Measurements from ENCODE around the gene ICAM4.
"Not testable (repeated sequence)": the region's sequence is repeated elsewhere in the genome, so short reads cannot be mapped to it uniquely, and the experiment has no call there.

ICAM4 gene

DNA sequence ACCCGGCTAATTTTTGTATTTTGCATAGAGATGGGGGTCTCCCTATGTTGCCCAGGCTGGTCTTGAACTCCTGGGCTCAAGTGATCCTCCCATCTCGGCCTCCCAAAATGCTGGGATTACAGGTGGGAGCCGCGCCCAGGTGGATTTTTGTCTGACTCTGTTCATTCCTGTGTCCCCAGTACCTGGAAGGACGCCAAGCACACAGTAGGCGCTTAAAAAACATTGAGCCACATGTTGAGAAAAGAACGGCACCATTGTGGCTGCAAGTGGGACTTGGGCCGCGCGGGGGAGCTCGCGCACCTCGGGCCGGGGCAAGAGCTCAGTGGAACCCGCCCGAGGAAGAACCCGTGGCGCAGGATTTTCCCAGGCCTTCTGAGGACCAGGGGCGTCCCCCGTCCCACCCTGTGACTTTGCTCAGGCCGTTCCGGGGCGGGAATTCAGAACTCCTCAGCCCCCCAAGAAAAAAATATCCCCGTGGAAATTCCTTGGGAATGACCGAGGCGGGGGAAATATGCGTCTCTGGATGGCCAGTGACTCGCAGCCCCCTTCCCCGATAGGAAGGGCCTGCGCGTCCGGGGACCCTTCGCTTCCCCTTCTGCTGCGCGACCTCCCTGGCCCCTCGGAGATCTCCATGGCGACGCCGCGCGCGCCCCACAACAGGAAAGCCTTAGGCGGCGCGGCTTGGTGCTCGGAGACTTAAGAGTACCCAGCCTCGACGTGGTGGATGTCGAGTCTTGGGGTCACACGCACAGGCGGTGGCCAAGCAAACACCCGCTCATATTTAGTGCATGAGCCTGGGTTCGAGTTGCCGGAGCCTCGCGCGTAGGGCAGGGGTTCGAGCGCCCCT, 17.2 kb upstream of the ICAM4 start:
- peak; percentile 60 for DNase-seq (ENCODE audit: low spot score)

DNA sequence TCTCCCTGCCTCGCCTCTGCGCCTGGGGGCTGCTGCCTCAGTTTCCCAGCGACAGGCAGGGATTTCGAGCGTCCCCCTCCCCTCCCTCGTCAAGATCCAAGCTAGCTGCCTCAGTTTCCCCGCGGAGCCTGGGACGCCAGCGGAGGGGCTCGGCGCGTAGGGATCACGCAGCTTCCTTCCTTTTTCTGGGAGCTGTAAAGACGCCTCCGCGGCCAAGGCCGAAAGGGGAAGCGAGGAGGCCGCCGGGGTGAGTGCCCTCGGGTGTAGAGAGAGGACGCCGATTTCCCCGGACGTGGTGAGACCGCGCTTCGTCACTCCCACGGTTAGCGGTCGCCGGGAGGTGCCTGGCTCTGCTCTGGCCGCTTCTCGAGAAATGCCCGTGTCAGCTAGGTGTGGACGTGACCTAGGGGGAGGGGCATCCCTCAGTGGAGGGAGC, 16.6 kb upstream of the ICAM4 start:
- peak; percentile 38 for DNase-seq (ENCODE audit: low spot score)

DNA sequence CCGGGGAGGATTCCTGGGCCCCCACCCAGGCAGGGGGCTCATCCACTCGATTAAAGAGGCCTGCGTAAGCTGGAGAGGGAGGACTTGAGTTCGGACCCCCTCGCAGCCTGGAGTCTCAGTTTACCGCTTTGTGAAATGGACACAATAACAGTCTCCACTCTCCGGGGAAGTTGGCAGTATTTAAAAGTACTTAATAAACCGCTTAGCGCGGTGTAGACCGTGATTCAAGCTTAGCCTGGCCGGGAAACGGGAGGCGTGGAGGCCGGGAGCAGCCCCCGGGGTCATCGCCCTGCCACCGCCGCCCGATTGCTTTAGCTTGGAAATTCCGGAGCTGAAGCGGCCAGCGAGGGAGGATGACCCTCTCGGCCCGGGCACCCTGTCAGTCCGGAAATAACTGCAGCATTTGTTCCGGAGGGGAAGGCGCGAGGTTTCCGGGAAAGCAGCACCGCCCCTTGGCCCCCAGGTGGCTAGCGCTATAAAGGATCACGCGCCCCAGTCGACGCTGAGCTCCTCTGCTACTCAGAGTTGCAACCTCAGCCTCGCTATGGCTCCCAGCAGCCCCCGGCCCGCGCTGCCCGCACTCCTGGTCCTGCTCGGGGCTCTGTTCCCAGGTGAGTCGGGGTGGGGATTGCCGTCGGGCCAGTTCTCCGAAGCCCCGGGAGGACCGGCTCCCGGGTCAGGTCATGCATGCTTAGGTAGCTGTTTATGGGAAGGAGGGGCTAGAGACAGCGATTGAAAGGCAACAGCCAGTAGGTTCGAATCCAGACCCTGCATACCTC, 15.9 kb upstream of the ICAM4 start, which contains the start of gene ICAM1:
ICAM1 (plus strand) TSS at position 505 of the 779 bp plus-strand sequence; CDS start at position 545, 40 bp downstream.
- DNase-seq (ENCODE audit: low spot score): peak; percentile 63

DNA sequence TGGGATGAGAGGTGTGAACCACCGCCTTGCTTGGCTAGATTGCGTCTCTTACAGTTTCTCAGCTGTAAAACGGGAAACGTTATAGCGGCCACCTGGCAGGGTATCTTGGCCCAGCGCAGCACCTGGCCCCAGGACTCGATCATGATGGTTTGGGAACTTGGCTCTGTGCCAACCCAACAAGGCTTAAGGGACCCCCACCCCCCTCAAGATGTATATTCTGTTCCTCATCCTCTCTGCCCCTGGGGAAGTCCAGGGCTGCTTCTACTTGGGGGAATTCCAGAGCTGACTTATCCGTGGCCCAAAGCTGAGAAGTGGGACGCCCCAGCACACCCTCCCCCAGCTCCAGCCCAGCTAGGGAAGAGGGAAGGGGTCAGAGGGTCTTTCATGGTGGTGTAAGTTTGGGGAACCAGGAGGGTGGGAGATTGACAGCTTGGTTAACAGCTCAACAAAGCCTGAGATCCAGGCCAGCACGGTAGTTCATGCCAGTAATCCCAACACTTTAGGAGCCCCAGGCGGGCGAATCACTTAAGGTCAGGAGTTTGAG, 15.1 kb upstream of the ICAM4 start:
- no peak for DNase-seq (ENCODE audit: low spot score)

DNA sequence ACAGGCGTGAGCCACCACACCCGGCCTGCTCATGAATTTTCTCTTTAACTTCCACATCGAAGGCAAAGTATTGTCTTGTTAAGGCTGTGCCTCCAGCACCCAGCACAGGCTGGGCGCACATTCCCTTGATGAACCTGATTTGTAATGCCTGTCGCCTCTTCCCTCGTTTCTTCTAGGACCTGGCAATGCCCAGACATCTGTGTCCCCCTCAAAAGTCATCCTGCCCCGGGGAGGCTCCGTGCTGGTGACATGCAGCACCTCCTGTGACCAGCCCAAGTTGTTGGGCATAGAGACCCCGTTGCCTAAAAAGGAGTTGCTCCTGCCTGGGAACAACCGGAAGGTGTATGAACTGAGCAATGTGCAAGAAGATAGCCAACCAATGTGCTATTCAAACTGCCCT, 12.2 kb upstream of the ICAM4 start:
- no peak for DNase-seq (ENCODE audit: low spot score)

DNA sequence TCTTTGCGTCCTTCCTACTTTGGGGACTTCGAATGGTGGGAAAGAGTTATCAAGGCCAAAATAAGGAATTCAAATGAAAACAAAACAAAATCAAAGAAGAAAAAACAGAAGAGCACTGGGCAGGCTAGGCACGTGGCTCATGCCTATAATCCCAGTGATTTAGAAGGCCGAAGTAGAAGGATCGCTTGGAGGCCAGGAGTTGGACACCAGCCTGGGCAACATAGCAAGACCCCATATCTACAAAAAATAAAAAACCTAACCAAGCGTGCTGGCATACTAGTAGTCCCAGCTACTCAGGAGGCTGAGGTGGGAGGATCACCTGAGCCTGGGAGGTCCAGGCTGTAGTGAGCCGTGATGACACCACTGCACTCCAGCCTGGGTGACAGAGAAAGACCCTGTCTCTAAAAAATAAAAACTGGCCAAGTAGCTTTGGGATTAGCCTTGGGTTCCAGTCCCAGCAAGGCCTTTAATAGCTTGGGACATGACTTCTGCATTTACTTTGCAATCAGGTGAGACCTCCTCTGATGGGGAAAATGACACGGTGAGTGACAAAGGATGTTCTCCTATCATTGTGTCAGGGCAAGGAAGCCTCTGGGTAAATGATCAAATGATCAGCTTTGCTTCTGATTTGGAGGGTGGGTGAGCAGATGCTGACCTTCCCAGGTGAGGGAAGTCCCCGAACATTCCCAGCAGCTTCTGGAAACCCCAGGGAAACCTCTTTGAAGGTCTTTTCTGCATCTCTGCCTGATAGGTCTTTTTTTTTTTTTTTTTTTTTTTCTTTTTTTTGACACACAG, 8.8 kb upstream of the ICAM4 start:
- DNase-seq (ENCODE audit: low spot score): no peak

DNA sequence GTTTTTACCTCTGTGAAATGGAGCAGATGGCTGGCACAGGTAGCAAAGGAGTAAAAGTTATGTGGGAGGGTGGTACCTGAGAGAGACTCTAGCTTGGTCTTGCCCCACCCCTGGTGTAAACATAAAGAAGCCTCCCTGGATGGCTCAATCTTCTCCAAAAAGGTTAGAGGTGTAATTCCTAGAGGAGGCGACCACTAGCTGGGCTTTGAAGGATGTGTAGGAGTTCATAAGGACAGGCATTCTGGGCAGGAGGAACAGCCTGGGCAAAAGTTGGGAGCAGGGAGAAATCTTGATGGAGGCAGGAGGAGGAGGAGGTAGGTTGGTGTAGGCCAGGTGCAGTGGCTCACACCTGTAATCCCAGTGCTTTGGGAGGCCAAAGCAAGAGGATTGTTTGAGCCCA, 7.8 kb upstream of the ICAM4 start:
- DNase-seq (ENCODE audit: low spot score): no peak

DNA sequence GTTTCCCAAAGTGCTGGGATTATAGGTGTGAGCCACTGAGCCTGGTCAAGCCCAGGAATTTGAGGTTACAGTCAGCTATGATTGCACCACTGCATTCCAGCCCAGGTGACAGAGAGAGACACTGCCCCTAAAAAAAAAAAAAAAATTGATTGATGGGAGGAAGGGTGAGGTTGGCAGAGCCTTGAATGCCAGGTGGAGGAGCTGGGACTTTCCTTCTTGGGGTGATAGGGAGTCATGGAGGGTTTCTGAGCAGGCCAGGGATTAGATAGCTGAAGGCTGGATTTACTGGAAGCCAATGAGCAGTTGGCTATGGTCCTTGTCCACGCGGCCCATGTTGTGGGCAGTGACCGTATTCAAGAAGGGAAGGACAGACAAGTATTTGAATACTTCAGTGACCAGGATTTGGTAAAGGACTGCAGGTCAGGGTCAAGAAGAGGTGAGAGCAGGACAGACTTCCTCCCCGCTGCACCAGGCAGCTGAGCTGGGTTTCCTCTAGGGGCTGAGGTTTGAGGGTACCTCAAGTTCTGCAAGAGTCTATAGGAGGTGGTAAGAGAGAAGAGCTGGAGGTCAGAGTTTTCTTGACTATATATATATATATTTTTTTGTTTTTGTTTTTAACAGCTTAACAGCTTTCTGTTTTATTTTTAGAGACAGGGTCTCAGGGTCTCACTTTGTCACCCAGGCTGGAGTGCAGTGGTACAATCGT, 6.9 kb upstream of the ICAM4 start:
- no peak for DNase-seq (ENCODE audit: low spot score)

DNA sequence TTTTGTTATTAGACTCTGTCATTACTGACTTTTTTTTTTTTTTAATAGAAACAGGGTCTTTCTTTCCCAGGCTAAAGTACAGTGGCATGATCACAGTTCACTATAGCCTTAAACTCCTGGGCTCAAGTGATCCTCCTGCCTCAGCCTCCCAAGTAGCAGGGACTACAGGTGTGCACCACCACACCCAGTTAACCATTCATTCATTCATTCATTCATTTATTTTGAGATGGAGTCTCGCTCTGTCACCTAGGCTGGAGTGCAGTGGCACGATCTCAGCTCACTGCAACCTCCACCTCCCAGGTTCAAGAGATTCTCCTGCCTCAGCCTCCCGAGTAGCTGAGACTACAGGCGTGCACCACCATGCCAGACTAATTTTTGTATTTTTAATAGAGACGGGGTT, 4.7 kb upstream of the ICAM4 start:
- DNase-seq (ENCODE audit: low spot score): not testable (repeated sequence)

DNA sequence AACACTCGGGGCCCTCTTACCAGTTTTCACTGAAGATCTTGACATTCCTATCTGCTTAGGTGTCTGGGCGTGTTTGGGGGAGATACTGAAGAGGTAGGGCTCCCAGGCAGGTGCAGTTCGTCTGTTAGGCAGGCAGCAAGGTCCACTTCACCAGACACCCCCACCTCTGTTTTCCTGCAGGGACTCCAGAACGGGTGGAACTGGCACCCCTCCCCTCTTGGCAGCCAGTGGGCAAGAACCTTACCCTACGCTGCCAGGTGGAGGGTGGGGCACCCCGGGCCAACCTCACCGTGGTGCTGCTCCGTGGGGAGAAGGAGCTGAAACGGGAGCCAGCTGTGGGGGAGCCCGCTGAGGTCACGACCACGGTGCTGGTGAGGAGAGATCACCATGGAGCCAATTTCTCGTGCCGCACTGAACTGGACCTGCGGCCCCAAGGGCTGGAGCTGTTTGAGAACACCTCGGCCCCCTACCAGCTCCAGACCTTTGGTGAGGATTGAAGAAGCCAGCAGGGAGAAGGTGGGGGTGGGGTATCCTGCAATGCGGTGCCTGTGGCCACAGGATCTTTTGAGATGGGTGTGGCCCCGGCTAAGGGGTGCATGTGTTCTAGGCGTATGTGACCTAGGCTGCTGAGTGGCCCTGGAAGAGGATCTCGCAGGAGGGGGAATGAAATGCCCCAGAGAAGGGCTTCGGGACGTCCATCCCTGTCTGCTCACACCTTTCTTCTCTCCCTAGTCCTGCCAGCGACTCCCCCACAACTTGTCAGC, 3.3 kb upstream of the ICAM4 start:
- peak; percentile 70 for DNase-seq (ENCODE audit: low spot score)

DNA sequence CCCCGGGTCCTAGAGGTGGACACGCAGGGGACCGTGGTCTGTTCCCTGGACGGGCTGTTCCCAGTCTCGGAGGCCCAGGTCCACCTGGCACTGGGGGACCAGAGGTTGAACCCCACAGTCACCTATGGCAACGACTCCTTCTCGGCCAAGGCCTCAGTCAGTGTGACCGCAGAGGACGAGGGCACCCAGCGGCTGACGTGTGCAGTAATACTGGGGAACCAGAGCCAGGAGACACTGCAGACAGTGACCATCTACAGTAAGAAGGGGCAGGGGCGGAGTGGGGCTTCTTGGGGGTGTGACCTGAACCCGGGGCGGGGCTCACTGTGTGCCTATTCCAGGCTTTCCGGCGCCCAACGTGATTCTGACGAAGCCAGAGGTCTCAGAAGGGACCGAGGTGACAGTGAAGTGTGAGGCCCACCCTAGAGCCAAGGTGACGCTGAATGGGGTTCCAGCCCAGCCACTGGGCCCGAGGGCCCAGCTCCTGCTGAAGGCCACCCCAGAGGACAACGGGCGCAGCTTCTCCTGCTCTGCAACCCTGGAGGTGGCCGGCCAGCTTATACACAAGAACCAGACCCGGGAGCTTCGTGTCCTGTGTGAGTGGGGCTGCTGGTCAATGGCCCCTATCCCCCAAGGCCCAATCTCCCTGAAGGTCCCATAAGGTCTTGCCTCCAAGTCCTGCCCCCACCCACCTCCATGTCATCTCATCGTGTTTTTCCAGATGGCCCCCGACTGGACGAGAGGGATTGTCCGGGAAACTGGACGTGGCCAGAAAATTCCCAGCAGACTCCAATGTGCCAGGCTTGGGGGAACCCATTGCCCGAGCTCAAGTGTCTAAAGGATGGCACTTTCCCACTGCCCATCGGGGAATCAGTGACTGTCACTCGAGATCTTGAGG, 2.4 kb upstream of the ICAM4 start:
- DNase-seq (ENCODE audit: low spot score): no peak

DNA sequence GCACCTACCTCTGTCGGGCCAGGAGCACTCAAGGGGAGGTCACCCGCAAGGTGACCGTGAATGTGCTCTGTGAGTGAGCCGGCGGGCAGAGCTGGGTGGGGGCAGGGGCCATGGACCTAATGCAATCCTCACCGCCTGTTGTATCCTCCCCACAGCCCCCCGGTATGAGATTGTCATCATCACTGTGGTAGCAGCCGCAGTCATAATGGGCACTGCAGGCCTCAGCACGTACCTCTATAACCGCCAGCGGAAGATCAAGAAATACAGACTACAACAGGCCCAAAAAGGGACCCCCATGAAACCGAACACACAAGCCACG, 1.8 kb upstream of the ICAM4 start:
- no peak for DNase-seq (ENCODE audit: low spot score)

DNA sequence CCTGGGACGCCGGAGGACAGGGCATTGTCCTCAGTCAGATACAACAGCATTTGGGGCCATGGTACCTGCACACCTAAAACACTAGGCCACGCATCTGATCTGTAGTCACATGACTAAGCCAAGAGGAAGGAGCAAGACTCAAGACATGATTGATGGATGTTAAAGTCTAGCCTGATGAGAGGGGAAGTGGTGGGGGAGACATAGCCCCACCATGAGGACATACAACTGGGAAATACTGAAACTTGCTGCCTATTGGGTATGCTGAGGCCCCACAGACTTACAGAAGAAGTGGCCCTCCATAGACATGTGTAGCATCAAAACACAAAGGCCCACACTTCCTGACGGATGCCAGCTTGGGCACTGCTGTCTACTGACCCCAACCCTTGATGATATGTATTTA, 1.4 kb upstream of the ICAM4 start:
- no peak for DNase-seq (ENCODE audit: low spot score)

DNA sequence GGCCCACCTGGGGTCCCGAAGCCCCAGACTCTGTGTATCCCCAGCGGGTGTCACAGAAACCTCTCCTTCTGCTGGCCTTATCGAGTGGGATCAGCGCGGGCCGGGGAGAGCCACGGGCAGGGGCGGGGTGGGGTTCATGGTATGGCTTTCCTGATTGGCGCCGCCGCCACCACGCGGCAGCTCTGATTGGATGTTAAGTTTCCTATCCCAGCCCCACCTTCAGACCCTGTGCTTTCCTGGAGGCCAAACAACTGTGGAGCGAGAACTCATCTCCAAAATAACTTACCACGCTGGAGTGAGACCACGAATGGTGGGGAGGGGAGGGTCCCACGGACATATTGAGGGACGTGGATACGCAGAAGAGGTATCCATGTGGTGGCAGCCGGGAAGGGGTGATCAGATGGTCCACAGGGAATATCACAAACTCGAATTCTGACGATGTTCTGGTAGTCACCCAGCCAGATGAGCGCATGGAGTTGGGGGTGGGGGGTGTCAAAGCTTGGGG, 2.0 kb downstream of the ICAM4 start:
- DNase-seq (ENCODE audit: low spot score): peak; percentile 84

DNA sequence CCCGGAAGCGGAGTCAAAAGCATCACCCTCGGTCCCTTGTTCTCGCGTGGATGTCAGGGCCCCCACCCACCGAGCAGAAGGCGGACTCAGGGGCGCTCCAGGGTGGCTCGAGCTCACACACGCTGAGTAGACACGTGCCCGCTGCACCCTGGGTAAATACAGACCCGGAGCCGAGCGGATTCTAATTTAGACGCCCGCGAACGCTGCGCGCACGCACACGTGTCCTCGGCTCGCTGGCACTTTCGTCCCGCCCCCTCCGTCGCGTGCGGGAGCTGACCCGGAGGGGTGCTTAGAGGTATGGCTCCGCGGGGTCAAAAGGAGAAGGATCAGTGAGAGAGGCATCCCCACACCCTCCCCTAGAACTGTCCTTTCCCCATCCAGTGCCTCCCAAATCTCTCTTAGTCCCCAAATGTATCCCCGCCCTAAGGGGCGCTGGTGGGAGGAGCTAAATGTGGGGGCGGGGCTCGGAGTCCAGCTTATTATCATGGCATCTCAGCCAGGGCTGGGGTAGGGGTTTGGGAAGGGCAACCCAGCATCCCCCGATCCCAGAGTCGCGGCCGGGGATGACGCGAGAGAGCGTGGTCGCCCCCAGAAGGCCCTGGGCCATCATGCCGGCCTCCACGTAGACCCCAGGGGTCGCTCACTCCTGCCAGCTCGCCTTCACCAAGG, 2.5 kb downstream of the ICAM4 start:
- DNase-seq (ENCODE audit: low spot score): peak; percentile 89

DNA sequence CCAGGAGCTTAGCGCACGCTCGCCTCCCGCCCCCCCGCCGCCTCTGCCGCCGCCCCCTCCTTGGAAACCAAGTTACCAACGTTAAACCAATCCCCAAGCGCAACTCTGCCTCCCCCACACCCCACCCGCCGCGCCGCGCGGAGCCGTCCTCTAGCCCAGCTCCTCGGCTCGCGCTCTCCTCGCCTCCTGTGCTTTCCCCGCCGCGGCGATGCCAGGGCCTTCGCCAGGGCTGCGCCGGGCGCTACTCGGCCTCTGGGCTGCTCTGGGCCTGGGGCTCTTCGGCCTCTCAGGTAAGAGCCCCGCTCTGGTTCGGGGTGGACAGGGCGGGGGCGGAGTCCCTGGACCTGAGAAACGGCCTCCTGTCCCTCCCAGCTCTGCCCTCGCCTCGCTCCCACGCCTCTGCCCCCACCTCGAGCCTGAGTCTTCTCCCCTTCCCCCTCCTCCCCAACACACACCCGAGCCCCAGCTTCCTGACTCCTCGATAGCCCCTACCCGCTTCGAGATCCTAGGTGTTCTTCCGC, 3.1 kb downstream of the ICAM4 start, which contains the start of gene ICAM5:
ICAM5 (plus strand) TSS at position 117 of the 521 bp plus-strand sequence; CDS start at position 209, 92 bp downstream.
- DNase-seq (ENCODE audit: low spot score): peak; percentile 47

DNA sequence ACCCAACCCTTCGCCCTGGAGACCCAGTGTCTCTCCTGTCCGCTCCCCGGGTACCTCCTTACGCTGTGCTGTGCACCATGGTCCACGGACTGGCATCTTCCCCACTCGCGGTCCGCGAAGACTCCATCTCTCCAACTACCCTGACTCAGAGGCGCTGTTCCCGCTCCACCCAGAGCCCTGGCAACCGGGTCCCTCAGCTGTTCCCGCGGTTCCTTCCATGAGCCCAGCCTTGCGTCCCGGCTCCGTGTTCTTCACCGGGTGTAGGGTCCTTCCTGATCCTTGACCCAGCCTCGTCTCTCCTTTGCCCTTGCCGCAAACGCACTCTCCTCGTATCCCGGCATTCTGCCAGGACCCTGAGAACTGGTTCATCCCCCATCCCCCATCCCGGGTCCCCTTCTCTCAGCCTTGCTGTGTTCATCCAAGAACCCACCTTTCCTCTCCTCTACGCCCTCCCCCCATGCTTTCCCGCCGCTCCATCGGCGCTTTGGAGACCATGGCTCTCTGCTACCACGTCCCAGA, 3.7 kb downstream of the ICAM4 start:
- no peak for DNase-seq (ENCODE audit: low spot score)

DNA sequence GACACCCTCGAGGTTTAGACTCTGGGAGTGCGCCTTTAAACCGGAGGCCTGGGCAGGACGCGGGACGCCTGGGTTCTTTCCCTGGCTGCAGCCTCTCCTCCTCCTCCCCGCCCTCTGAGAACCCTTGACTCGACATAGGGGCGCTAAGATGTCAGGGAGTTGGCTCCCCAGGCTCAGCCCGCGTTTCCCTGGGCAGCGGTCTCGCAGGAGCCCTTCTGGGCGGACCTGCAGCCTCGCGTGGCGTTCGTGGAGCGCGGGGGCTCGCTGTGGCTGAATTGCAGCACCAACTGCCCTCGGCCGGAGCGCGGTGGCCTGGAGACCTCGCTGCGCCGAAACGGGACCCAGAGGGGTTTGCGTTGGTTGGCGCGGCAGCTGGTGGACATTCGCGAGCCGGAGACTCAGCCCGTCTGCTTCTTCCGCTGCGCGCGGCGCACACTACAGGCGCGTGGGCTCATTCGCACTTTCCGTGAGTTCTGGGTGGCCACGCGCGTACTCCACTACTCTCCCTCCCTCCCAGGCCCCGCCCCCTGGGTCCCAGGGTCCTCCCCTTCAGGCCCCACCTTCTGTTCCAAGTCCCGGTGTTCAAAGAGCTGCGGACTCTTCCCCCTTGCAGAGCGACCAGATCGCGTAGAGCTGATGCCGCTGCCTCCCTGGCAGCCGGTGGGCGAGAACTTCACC, 4.3 kb downstream of the ICAM4 start:
- peak; percentile 59 for DNase-seq (ENCODE audit: low spot score)

All from SW480 (cell line).